ENCODE results near the gene IRF2BPL. TPM values are rescaled to one million over a fixed set of nuclear protein-coding genes. Genes with fewer than 3 reads are reported as not detected.

Gene IRF2BPL
- total and polyA plus RNA-seq, 9 of the 15 experiments (the other 6 are each of a cell fraction or from before 2014, with no cell fraction given), result 0.52 to 21.6 (median 2.5) TPM

DNA sequence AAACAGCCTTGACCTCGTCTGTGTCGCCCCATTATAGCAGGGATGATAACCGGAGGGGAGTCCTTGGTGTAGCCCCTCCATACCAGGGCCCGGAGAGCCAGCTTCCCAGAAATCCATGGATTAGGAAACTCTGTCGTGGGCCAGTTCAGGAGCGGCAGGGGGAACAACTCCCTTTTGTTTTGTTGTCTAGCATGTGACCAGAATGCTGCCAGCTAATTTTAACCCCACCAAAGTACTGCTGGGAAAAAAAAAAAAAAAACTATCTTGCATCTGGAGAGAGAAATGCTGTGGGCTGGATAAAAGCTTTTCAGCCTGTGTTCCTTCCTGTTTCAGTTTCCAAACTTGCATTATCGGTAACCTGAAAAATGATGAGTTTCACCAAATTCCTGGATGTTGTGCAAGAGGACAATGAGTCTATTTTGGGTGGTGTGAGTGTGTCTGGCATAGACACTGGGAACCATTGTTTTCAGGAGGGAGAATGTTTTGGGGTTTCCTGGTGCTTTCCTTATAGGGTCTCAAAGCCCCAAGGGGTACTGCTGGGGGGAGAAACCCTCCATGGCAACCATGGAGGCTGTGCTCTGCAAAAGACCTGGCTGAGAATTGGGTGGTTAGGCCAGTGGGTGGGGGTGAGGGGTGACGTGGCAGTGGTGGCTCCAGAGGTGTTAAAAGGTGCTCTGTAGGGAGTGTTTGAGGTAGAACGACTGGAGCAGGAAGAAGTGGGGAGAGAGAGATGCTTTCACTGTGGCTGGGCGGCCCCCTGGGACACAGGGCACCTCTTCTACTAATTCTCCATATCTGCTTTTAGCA, 14.9 kb upstream of the IRF2BPL start (continued):
- TF ChIP-seq CREB1 (IDR thresholded peaks at IDR 0.05) (no peak), CREB1 (CRISPR knock-in tag; IDR thresholded peaks at IDR 0.05) (no peak), ZNF644 (tag; IDR thresholded peaks at IDR 0.05; ENCODE audit: low read depth) (no peak; the same call in 1 of the 2 replicates), AFF1 (IDR thresholded peaks at IDR 0.05; ENCODE audit: low read depth in 1 of 2, partially characterized antibody in 2 of 2) (no peak), GTF2E2 (tag; IDR thresholded peaks at IDR 0.05) (no peak), MECOM (CRISPR knock-in tag; IDR thresholded peaks at IDR 0.05) (0 out of 2 replicates have a peak, but pooled peaks have one; percentile 46), XRCC5 (IDR thresholded peaks at IDR 0.05; ENCODE audit: low read depth, low read length) (no peak), RBM34 (IDR thresholded peaks at IDR 0.05; ENCODE audit: borderline replicate concordance, insufficient read depth, low read length) (no peak), SMARCE1 (IDR thresholded peaks at IDR 0.05) (peak; percentile 68; the same call in 1 of the 2 replicates), POLR2A (conservative IDR thresholded peaks at IDR 0.05) (no peak), ZFP36 (IDR thresholded peaks at IDR 0.05; ENCODE audit: low read depth, low read length, partially characterized antibody) (no peak), DPF2 (IDR thresholded peaks at IDR 0.05) (peak; percentile 69), TSC22D4 (tag; IDR thresholded peaks at IDR 0.05) (no peak), ZNF384 (IDR thresholded peaks at IDR 0.05; ENCODE audit: low read depth, low read length) (peak; percentile 91), ARNT (IDR thresholded peaks at IDR 0.05) (0 out of 4 replicates have a peak, but pooled peaks of 1 of the 2 experiments have one; percentile 40)
- TF ChIP-seq, protein P1, sequence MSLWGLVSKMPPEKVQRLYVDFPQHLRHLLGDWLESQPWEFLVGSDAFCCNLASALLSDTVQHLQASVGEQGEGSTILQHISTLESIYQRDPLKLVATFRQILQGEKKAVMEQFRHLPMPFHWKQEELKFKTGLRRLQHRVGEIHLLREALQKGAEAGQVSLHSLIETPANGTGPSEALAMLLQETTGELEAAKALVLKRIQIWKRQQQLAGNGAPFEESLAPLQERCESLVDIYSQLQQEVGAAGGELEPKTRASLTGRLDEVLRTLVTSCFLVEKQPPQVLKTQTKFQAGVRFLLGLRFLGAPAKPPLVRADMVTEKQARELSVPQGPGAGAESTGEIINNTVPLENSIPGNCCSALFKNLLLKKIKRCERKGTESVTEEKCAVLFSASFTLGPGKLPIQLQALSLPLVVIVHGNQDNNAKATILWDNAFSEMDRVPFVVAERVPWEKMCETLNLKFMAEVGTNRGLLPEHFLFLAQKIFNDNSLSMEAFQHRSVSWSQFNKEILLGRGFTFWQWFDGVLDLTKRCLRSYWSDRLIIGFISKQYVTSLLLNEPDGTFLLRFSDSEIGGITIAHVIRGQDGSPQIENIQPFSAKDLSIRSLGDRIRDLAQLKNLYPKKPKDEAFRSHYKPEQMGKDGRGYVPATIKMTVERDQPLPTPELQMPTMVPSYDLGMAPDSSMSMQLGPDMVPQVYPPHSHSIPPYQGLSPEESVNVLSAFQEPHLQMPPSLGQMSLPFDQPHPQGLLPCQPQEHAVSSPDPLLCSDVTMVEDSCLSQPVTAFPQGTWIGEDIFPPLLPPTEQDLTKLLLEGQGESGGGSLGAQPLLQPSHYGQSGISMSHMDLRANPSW (CRISPR knock-in tag; IDR thresholded peaks at IDR 0.05), result no peak
- TF ChIP-seq, protein P2, sequence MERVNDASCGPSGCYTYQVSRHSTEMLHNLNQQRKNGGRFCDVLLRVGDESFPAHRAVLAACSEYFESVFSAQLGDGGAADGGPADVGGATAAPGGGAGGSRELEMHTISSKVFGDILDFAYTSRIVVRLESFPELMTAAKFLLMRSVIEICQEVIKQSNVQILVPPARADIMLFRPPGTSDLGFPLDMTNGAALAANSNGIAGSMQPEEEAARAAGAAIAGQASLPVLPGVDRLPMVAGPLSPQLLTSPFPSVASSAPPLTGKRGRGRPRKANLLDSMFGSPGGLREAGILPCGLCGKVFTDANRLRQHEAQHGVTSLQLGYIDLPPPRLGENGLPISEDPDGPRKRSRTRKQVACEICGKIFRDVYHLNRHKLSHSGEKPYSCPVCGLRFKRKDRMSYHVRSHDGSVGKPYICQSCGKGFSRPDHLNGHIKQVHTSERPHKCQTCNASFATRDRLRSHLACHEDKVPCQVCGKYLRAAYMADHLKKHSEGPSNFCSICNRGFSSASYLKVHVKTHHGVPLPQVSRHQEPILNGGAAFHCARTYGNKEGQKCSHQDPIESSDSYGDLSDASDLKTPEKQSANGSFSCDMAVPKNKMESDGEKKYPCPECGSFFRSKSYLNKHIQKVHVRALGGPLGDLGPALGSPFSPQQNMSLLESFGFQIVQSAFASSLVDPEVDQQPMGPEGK (CRISPR knock-in tag; IDR thresholded peaks at IDR 0.05; ENCODE audit: borderline replicate concordance), result no peak
- TF ChIP-seq, protein P3, sequence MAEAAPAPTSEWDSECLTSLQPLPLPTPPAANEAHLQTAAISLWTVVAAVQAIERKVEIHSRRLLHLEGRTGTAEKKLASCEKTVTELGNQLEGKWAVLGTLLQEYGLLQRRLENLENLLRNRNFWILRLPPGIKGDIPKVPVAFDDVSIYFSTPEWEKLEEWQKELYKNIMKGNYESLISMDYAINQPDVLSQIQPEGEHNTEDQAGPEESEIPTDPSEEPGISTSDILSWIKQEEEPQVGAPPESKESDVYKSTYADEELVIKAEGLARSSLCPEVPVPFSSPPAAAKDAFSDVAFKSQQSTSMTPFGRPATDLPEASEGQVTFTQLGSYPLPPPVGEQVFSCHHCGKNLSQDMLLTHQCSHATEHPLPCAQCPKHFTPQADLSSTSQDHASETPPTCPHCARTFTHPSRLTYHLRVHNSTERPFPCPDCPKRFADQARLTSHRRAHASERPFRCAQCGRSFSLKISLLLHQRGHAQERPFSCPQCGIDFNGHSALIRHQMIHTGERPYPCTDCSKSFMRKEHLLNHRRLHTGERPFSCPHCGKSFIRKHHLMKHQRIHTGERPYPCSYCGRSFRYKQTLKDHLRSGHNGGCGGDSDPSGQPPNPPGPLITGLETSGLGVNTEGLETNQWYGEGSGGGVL (CRISPR knock-in tag; IDR thresholded peaks at IDR 0.05), result no peak

Measured in K562 (cell line).